Naive B cell (primary cell): Measurements from ENCODE around the gene ENPP6. TPM values are rescaled to one million over a fixed set of nuclear protein-coding genes. Genes with fewer than 3 reads are reported as not detected.
"Not testable (repeated sequence)": the region's sequence is repeated elsewhere in the genome, so short reads cannot be mapped to it uniquely, and the experiment has no call there.

Source experiments
- ATAC-seq, 2 donors: fragments of 150-1000 bp; cut with Tn5 transposase; 2 replicates each; pipeline ENCODE4 v1.10.0; 2021; ENCODE audit warnings: low read depth in 2 of 2, mild to moderate bottlenecking in 2 of 2, moderate library complexity in 2 of 2
- DNase-seq: peaks from one replicate; pipeline ENCODE4 v3.0.0; 2022
- H3K27ac Mint-ChIP-seq, 6 donors: one replicate each; pipeline ENCODE4 v1.8.0; 2020 to 2022; ENCODE audit warnings: mild to moderate bottlenecking in 6 of 6, mixed read lengths in 6 of 6, moderate library complexity in 5 of 6, inconsistent platforms in 2 of 6
- H3K27me3 Mint-ChIP-seq, 3 donors: one replicate each; pipeline ENCODE4 v1.8.0; 2021 to 2022; ENCODE audit warnings: mixed read lengths in 3 of 3, mild to moderate bottlenecking in 1 of 3
- H3K36me3 Mint-ChIP-seq, 2 donors: one replicate each; pipeline ENCODE4 v1.8.0; 2020 to 2022; ENCODE audit warnings: mixed read lengths in 2 of 2, inconsistent platforms in 1 of 2, mild to moderate bottlenecking in 1 of 2
- H3K4me1 Mint-ChIP-seq, 3 donors: one replicate each; pipeline ENCODE4 v1.8.0; 2020 to 2022; ENCODE audit warnings: mixed read lengths in 3 of 3, inconsistent platforms in 1 of 3, mild to moderate bottlenecking in 1 of 3, moderate library complexity in 1 of 3
- H3K4me3 Mint-ChIP-seq, 8 donors: one replicate each; pipeline ENCODE4 v1.8.0; 2020 to 2022; ENCODE audit warnings: mild to moderate bottlenecking in 8 of 8, mixed read lengths in 8 of 8, moderate library complexity in 8 of 8, inconsistent platforms in 2 of 8
- H3K9me3 Mint-ChIP-seq, 7 donors: one replicate each; pipeline ENCODE4 v1.8.0; 2020 to 2022; ENCODE audit warnings: mixed read lengths in 7 of 7, mild to moderate bottlenecking in 5 of 7, inconsistent platforms in 2 of 7, moderate library complexity in 1 of 7
- polyA plus RNA-seq, 6 donors: library from polyadenylated mRNA; unstranded; fragments of 300-500 nt; fragmentation: Illumina TruSeq; gene quantifications; one replicate each; pipeline ENCODE4 v1.2.3, GENCODE V29; 2021; ENCODE audit warnings: low read depth in 6 of 6

ENPP6 gene
- polyA plus RNA-seq, 6 donors from 2014 or later: not detected

DNA sequence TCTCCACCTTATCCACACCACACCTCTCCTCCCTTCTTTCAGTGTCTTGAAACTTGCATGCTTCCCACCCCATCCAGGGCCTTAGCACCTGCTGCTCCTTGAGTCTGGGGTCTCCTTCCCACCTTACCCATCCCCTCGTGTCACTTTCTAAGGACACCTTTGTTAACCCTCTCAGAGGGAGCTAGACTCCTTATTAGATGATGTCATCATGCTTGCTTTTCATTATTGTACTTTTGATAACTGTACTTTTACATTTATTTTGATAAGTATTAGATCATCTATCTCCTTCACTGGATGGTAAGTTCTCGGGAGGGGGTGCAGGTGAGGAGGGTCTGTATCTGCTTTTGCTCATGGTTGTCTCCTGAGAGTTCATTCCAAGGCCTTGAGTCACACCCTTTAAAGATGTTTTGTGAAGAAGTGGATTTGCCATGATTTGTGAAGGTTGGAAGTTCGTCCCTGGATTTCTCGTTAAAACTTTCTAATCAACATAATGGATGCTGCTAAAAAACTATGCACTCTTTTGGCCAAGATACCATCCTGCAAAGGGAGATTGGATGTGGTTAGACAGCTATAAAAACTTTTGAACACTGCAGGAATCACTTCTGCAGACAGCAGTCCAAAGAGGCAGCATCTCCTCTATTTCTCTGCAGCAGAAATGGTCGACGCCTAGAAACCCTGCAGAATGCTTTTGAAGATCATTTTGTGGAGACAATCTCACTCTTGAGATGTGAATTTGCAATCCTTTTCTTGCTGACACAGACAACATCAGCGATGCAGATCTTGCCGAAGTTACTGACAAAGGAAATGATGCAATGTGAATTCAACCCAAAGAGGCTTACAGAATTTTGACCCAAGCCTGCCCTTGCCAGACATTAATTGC lies 69.6 kb downstream of the ENPP6 start:
- no peak for ATAC-seq
- H3K4me3 Mint-ChIP-seq: peak overlapping the region in 1 of 8 donors; percentile 65
- H3K27me3 Mint-ChIP-seq: peaks cover 7 to 34% (median 20%) of the 10 kb centered on the region in 3 donors
- H3K27ac Mint-ChIP-seq: no peak overlapping the region
- DNase-seq: no peak
- peaks cover 0 to 2% (median 0%) of the 10 kb centered on the region in 3 donors for H3K4me1 Mint-ChIP-seq
- H3K9me3 Mint-ChIP-seq: peaks cover 0 to 3% (median 0%) of the 10 kb centered on the region in 7 donors
- no peaks in the 10 kb centered on the region for H3K36me3 Mint-ChIP-seq

DNA sequence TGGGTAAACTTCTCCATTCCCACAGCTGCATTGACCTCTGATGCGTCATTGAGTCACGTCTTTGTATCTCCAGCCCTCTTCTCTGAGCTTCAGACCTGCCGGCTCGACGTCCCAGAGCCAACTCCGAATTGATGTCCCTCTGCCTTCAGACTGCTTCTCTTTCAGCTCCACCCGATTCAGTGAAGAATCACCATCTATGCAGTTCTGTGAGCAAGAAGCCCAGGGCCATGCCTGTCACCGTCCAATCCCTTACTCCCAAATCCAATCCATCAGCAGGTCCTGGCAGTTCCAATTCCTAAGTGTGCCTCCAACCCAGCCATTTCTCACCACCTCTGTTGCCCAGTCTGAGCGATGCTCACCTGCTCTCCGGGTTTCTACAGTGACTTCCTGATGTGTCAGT lies 70.7 kb downstream of the ENPP6 start:
- no peak overlapping the region for H3K4me3 Mint-ChIP-seq
- peaks cover 0 to 10% of the 10 kb centered on the region in 2 donors for H3K36me3 Mint-ChIP-seq
- DNase-seq: no peak
- peak overlapping the region in 1 of 6 donors; percentile 5 for H3K27ac Mint-ChIP-seq
- H3K9me3 Mint-ChIP-seq: peaks cover 0 to 3% (median 2%) of the 10 kb centered on the region in 7 donors
- no peak for ATAC-seq
- peaks cover 0 to 2% (median 0%) of the 10 kb centered on the region in 3 donors for H3K4me1 Mint-ChIP-seq
- H3K27me3 Mint-ChIP-seq: peaks cover 7 to 31% (median 12%) of the 10 kb centered on the region in 3 donors

DNA sequence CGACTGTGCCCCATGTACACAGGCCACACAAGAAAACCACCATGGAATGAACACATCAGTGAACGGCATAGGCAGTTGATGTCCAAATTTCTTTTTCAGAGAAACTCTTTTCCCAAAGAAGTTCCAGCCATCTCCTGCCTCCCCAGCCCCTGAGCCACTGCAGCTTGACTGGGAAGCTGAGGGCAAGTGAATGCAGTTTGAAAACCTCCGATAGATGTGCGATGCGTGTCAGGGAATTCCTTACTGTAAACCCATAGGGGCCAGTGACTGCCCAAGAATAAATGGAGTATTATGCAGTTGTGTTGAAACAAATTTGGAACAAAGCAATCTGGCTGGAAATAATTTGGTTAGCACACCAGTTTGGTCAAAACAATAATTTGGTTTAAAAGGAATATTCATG lies 72.1 kb downstream of the ENPP6 start:
- H3K9me3 Mint-ChIP-seq: peaks cover 0 to 14% (median 5%) of the 10 kb centered on the region in 7 donors
- H3K27me3 Mint-ChIP-seq: peaks cover 7 to 33% (median 8%) of the 10 kb centered on the region in 3 donors
- H3K4me3 Mint-ChIP-seq: no peak overlapping the region
- no peak overlapping the region for H3K27ac Mint-ChIP-seq
- peaks cover 0 to 2% (median 0%) of the 10 kb centered on the region in 3 donors for H3K4me1 Mint-ChIP-seq
- DNase-seq: no peak
- peaks cover 0 to 10% of the 10 kb centered on the region in 2 donors for H3K36me3 Mint-ChIP-seq
- no peak for ATAC-seq

DNA sequence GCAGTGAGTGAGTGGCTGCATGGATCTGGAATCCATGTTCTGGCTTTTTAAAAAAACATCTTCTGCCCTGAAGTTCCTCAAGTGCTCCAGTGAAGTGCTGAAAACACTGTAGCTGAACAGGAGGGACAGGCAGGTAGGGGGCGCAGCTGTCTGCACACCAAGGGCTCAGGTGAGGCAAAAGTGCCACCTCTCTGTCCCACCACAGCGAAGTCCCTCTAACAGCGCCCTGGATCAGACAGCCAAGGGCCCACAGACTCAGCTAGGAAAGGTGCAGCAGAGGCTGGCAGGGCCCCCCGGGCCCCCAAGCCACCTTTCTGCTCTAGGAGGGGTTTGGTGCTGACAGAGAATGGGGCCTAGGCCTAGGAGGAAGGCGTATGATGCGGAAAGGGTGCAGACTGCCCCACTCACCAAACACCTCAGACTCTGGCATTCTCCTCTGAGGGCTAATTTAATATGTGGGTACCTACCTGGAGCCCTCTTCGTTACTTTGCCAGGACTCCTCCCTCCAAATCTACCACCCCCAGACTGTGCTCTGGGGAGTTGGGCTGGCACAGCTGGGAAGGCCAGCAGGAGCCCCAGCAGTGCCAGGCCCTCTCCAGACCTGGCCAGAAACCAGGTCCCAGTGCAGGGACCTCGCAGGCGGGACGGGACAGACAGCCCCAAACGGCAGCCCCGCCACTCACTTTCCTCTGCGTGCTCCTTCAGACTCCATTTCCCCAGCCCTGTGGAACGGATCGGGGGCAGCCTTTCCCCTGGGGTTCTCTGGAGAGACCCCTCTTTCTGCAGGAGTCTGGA lies 73.7 kb downstream of the ENPP6 start:
- Mint-ChIP-seq H3K27ac (no peak overlapping the region), H3K4me3 (no peak overlapping the region), H3K4me1 (peaks cover 0 to 2% (median 0%) of the 10 kb centered on the region in 3 donors), H3K36me3 (peaks cover 2 to 10% of the 10 kb centered on the region in 2 donors), H3K27me3 (peaks cover 3 to 35% (median 8%) of the 10 kb centered on the region in 3 donors), H3K9me3 (peaks cover 0 to 17% (median 5%) of the 10 kb centered on the region in 7 donors)
- ATAC-seq: no peak
- DNase-seq: no peak

GRCh38 chr4:184142121-184143000 lies 75.3 kb downstream of the ENPP6 start:
- peaks cover 7 to 17% of the 10 kb centered on the region in 2 donors for H3K36me3 Mint-ChIP-seq
- ATAC-seq: no peak
- DNase-seq: no peak
- peaks cover 0 to 29% (median 9%) of the 10 kb centered on the region in 7 donors for H3K9me3 Mint-ChIP-seq
- H3K4me1 Mint-ChIP-seq: peaks cover 0 to 2% (median 0%) of the 10 kb centered on the region in 3 donors
- no peak overlapping the region for H3K4me3 Mint-ChIP-seq
- no peak overlapping the region for H3K27ac Mint-ChIP-seq
- peaks cover 0 to 31% (median 7%) of the 10 kb centered on the region in 3 donors for H3K27me3 Mint-ChIP-seq

GRCh38 chr4:184140901-184141300 lies 76.8 kb downstream of the ENPP6 start:
- H3K4me3 Mint-ChIP-seq, ATAC-seq, H3K4me1 Mint-ChIP-seq, DNase-seq, H3K27ac Mint-ChIP-seq: not testable (repeated sequence)
- H3K27me3 Mint-ChIP-seq: peaks cover 6 to 28% (median 8%) of the 10 kb centered on the region in 3 donors
- H3K9me3 Mint-ChIP-seq: peaks cover 8 to 42% (median 19%) of the 10 kb centered on the region in 7 donors
- H3K36me3 Mint-ChIP-seq: peaks cover 7 to 29% of the 10 kb centered on the region in 2 donors

GRCh38 chr4:184136525-184136924 lies 81.1 kb downstream of the ENPP6 start:
- H3K27ac Mint-ChIP-seq: no peak overlapping the region
- ATAC-seq: no peak
- no peaks in the 10 kb centered on the region for H3K4me1 Mint-ChIP-seq

GRCh38 chr4:184126800-184127199 lies 90.9 kb downstream of the ENPP6 start:
- no peak for DNase-seq
- ATAC-seq: no peak
- Mint-ChIP-seq H3K4me3 (no peak overlapping the region), H3K27me3 (peaks cover 17 to 24% (median 18%) of the 10 kb centered on the region in 3 donors), H3K27ac (no peak overlapping the region), H3K9me3 (peaks cover 0 to 8% (median 3%) of the 10 kb centered on the region in 7 donors), H3K36me3 (no peaks in the 10 kb centered on the region), H3K4me1 (no peaks in the 10 kb centered on the region)

More at GRCh38 chr4:184136525-184136924, 81.1 kb downstream of the ENPP6 start:
- Mint-ChIP-seq H3K27me3 (peaks cover 8 to 15% (median 10%) of the 10 kb centered on the region in 3 donors), H3K9me3 (peaks cover 10 to 37% (median 19%) of the 10 kb centered on the region in 7 donors), H3K4me3 (no peak overlapping the region), H3K36me3 (peaks cover 7 to 19% of the 10 kb centered on the region in 2 donors)
- DNase-seq: no peak

- Mint-ChIP-seq H3K4me3 (no peak overlapping the region), H3K27me3 (peaks cover 24 to 38% (median 24%) of the 10 kb centered on the region in 3 donors), H3K4me1 (no peaks in the 10 kb centered on the region), H3K9me3 (peaks cover 0 to 8% (median 2%) of the 10 kb centered on the region in 7 donors), H3K27ac (no peak overlapping the region), H3K36me3 (no peaks in the 10 kb centered on the region)
- no peak for ATAC-seq
- no peak for DNase-seq
Measured at GRCh38 chr4:184122631-184123408, 94.9 kb downstream of the ENPP6 start.

GRCh38 chr4:184120549-184121127 lies 97.0 kb downstream of the ENPP6 start:
- Mint-ChIP-seq H3K9me3 (peaks cover 0 to 2% (median 0%) of the 10 kb centered on the region in 7 donors), H3K4me3 (no peak overlapping the region), H3K4me1 (no peaks in the 10 kb centered on the region), H3K36me3 (no peaks in the 10 kb centered on the region), H3K27me3 (peaks cover 20 to 39% (median 24%) of the 10 kb centered on the region in 3 donors), H3K27ac (no peak overlapping the region)
- ATAC-seq (no peak), DNase-seq (no peak)

DNA sequence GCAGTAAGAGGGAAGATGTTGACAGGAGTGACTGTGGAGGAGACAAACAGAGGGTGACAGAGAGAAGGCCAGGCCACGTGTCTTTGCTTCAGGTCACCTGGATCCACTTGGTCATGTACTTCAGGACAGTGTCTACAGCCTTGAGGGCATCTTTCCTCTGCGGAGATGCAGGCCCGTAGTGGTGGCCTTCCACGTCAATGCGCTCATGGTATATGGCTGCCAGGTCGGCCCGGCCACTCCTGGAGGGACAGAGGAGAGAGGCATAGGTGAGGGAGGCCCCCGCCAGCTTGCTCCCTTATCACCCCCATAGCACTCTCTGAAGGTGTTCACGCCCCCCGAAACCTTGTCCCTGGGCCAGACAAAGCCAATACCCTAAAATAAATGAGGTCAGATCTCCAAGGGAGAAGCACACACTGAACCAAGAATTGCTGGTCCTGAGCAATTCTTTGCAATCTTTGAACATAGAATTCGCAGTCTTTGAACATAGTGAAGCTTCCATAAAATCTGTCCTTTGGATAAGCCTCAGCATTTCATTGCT lies 99.9 kb downstream of the ENPP6 start:
- no peak overlapping the region for H3K4me3 Mint-ChIP-seq
- no peak for ATAC-seq
- no peak for DNase-seq
- peaks cover 0 to 2% (median 0%) of the 10 kb centered on the region in 7 donors for H3K9me3 Mint-ChIP-seq
- peaks cover 17 to 26% (median 19%) of the 10 kb centered on the region in 3 donors for H3K27me3 Mint-ChIP-seq
- no peaks in the 10 kb centered on the region for H3K4me1 Mint-ChIP-seq
- H3K27ac Mint-ChIP-seq: no peak overlapping the region
- H3K36me3 Mint-ChIP-seq: no peaks in the 10 kb centered on the region
